ENCODE results near the gene C5orf46.

The C5orf46 gene

DNA sequence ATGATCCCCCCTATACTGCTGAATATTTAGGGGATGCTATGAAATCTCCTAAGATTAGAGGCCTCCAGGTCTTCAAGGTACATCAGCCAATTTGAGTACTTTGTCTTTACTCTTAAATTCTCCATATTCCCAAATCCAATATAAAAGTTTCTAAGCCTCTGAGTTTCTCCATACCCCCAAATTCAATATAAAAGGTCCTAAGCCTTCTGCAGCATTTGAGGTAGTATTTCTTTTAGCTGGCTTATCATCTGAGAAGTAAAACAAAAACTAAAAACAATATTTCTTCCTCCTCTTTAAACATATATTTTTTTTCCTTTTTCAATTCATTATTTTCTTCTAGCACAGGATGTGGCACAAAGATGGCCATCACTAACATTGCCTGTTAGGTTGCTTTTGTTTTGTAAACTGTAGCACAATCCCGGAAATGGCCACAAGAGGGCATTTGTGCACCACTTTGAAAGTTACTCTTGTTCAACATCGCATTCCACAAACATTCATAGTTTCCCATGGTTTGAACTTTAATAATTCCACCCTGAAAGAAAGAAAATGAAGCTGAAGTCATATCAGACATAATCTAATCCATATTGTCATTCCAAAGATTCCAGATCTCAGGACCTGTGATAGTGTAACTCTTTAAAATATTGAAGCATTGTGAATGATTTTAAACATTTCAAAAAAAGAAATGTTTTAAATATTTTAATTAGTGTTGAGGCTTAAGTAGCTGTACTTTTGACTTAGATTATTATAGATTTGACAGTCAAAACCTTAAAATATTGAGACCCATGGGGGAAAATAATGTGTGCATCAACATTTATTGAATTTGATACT is 48.8 kb downstream of the C5orf46 start:
- TF ChIP-seq, protein P1, sequence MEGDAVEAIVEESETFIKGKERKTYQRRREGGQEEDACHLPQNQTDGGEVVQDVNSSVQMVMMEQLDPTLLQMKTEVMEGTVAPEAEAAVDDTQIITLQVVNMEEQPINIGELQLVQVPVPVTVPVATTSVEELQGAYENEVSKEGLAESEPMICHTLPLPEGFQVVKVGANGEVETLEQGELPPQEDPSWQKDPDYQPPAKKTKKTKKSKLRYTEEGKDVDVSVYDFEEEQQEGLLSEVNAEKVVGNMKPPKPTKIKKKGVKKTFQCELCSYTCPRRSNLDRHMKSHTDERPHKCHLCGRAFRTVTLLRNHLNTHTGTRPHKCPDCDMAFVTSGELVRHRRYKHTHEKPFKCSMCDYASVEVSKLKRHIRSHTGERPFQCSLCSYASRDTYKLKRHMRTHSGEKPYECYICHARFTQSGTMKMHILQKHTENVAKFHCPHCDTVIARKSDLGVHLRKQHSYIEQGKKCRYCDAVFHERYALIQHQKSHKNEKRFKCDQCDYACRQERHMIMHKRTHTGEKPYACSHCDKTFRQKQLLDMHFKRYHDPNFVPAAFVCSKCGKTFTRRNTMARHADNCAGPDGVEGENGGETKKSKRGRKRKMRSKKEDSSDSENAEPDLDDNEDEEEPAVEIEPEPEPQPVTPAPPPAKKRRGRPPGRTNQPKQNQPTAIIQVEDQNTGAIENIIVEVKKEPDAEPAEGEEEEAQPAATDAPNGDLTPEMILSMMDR (IDR thresholded peaks at IDR 0.05; ENCODE audit: low read depth, low read length, missing control alignments), result peak; percentile 81
- no peaks in the 10 kb centered on the region for H3K36me3 ChIP-seq (replicated peaks)
- in situ Hi-C loops (cut with HindIII; ENCODE audit: low pct_ligation_motif_present, low sequenced_read_pairs), result no loop called here
- DNase-seq, result peak; percentile 73
- no peaks in the 10 kb centered on the region for H3K27me3 ChIP-seq (replicated peaks)
- H3K27ac ChIP-seq, result no peak overlapping the region
- H3K4me3 ChIP-seq (ENCODE audit: low read depth, low read length), result no peak overlapping the region

DNA sequence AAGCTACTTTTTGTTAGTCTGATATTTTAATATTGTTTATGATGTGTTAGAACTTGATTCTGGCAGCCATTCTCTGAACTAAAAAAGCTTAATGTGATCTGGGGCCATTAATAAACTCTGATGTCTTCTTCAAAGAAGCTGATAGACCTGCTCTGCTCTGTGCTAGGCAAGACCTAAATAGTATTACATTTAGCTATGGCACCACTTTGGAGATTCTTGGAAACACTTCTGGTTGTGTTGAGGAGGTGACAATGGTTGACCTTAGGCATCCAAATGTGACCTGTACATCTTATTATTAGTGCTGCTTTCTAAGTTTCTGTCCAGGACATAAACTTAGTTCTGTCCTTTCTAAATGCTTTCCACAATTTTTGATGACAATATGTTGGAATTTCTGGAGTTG is 49.5 kb downstream of the C5orf46 start:
- Histone ChIP-seq H3K4me3 (ENCODE audit: low read depth, low read length) (no peak overlapping the region), H3K27ac (no peak overlapping the region), H3K36me3 (replicated peaks) (no peaks in the 10 kb centered on the region), H3K27me3 (replicated peaks) (no peaks in the 10 kb centered on the region)
- TF ChIP-seq, protein P1 (IDR thresholded peaks at IDR 0.05; ENCODE audit: low read depth, low read length, missing control alignments), result no peak
- no peak for DNase-seq
- in situ Hi-C loops (cut with HindIII; ENCODE audit: low pct_ligation_motif_present, low sequenced_read_pairs), result no loop called here

DNA sequence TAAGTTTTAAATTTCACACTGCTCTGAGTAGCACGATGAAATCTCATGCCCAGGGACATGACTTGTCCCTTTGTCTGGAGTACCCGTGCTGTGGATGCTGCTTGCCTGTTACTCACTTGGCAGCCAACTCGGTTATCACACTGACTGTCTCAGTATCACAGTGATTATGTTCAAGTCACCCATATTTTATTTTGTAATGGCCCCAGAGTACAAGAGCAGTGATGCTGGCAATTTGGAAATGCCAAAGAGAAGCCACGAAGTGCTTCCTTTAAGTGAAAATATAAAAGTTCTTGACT is 50.6 kb downstream of the C5orf46 start:
- Histone ChIP-seq H3K4me3 (ENCODE audit: low read depth, low read length) (no peak overlapping the region), H3K27me3 (replicated peaks) (no peaks in the 10 kb centered on the region), H3K36me3 (replicated peaks) (no peaks in the 10 kb centered on the region), H3K27ac (no peak overlapping the region)
- TF ChIP-seq, protein P1 (IDR thresholded peaks at IDR 0.05; ENCODE audit: low read depth, low read length, missing control alignments), result no peak
- no peak for DNase-seq
- in situ Hi-C loops (cut with HindIII; ENCODE audit: low pct_ligation_motif_present, low sequenced_read_pairs), result no loop called here

DNA sequence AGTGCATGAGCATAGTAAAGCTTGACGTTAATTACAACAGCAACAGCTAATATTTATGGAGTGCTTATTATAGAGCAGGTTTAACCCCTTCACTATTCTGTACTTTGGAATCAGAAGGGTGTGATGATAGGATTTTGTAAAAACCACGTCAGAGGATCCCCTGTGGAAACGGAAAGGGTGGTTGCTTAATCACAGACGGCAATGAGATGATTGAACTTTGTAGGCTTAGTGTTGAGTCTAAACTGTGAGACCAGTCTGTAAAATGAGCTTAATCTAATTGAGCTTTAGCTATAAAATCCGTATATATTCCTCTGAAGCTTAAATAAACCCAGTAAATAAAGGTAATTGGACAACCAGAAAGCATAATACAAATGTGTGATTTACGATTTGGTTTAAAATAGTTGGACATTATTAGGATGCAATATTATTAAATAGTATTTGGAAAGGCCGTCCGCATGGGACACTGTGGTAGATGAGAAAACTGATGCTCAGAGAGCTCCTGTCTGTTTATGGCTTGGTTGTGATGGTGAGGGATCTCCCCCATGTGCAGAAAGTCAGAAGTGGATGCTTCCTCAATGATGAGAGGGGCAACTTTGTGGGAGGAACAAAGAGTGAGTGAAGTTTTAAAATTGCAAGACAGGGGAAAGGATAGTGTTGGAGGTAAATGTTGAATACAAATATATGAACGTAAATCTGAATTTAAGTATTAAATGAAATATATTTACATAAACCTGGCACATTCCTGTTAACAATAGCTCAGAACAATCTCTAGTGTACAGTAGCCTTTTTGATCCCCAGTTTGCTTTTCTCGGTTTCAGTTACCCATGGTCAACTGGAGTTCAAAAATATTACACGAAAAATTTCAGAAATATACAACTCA is 51.2 kb downstream of the C5orf46 start:
- Histone ChIP-seq H3K36me3 (replicated peaks) (no peaks in the 10 kb centered on the region), H3K27ac (no peak overlapping the region), H3K4me3 (ENCODE audit: low read depth, low read length) (no peak overlapping the region), H3K27me3 (replicated peaks) (no peaks in the 10 kb centered on the region)
- TF ChIP-seq, protein P1 (IDR thresholded peaks at IDR 0.05; ENCODE audit: low read depth, low read length, missing control alignments), result no peak
- DNase-seq, result no peak
- in situ Hi-C loops (cut with HindIII; ENCODE audit: low pct_ligation_motif_present, low sequenced_read_pairs), result no loop called here

GRCh38 chr5:147854331-147854730 is 52.0 kb downstream of the C5orf46 start:
- Histone ChIP-seq H3K4me3 (ENCODE audit: low read depth, low read length) (no peak overlapping the region), H3K27ac (no peak overlapping the region), H3K36me3 (replicated peaks) (no peaks in the 10 kb centered on the region), H3K27me3 (replicated peaks) (no peaks in the 10 kb centered on the region)
- TF ChIP-seq, protein P1 (IDR thresholded peaks at IDR 0.05; ENCODE audit: low read depth, low read length, missing control alignments), result no peak
- DNase-seq, result no peak
- in situ Hi-C loops (cut with HindIII; ENCODE audit: low pct_ligation_motif_present, low sequenced_read_pairs), result no loop called here
